ENCODE measurements around the gene PRXL2B. TPM values are rescaled to one million over a fixed set of nuclear protein-coding genes. Genes with fewer than 3 reads are reported as not detected.

The PRXL2B gene
- total and polyA plus RNA-seq, 4 donors = 19.0 to 85.9 (median 52.0) TPM

DNA sequence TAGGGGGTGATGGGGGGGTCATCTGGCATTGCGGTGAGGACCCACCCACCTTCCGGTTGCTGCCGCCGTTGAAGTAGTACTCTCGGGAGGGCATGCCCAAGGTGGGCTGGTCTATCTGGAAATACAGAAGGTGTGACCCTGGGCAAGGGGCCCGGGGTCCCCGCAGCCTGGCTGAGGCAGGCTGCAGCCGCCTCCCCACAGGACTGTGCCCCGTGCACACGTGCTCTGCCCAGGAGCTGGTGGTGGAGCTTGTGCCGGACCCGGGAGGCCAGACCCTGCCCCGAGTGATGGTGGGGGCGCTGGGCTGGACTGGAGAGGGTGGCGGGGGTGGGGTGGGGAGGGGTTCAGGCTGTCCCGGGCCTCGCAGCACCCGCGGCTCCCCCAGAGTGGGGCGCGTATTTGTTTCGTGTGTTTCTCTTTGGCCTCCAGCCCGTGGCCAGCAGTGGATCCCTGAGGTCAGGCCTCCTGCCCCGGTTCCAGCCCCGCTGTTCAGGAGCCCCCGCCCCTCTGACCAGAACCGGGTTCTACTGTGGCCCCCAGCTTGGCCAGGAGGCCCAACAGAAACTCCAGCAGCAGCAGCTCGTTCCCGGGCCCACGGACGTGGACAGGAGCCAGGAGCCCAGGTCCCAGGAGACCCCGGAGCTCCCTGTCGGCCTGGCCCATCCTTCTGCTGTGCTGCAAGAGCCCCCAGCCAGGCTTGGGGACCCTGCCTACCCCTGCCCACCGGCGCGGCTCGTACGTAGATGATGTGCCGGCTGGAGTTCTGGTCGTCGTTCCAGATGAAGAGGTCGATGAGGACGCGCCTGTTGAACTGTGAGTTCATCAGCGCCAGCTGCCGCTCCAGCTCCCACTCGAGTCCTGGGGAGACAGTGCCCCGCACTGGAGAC is 19.2 kb downstream of the PRXL2B start:
- Histone ChIP-seq H3K4me3 (ENCODE audit: low read depth, low read length) (no peak overlapping the region), H3K27me3 (ENCODE audit: control insufficient read depth, insufficient read depth, low read length) (peaks cover 2% of the 10 kb centered on the region), H3K36me3 (ENCODE audit: control insufficient read depth, insufficient read depth, low read length) (no peaks in the 10 kb centered on the region), H3K9me3 (ENCODE audit: control insufficient read depth, insufficient read depth, low read length) (no peaks in the 10 kb centered on the region), H3K27ac (ENCODE audit: low read depth, low read length) (no peak overlapping the region), H3K4me1 (ENCODE audit: control insufficient read depth, insufficient read depth, low read length) (peaks cover 32% of the 10 kb centered on the region)
- DNase-seq (ENCODE audit: low read depth in 4 of 6, low spot score in 6 of 6) = no peak
- WGBS (ENCODE audit: insufficient coverage) = 84% methylated on average over 44 of the region's 48 CpGs

GRCh38 chr1:2606396-2606880 is 19.9 kb downstream of the PRXL2B start:
- no peak overlapping the region for H3K27ac ChIP-seq (ENCODE audit: low read depth, low read length)
- H3K36me3 ChIP-seq (ENCODE audit: control insufficient read depth, insufficient read depth, low read length) = no peaks in the 10 kb centered on the region
- WGBS (ENCODE audit: insufficient coverage) = 79% methylated on average over 14 of the region's 15 CpGs
- no peaks in the 10 kb centered on the region for H3K9me3 ChIP-seq (ENCODE audit: control insufficient read depth, insufficient read depth, low read length)
- no peak overlapping the region for H3K4me3 ChIP-seq (ENCODE audit: low read depth, low read length)
- DNase-seq (ENCODE audit: low read depth in 4 of 6, low spot score in 6 of 6) = no peak
- peaks cover 2% of the 10 kb centered on the region for H3K27me3 ChIP-seq (ENCODE audit: control insufficient read depth, insufficient read depth, low read length)
- H3K4me1 ChIP-seq (ENCODE audit: control insufficient read depth, insufficient read depth, low read length) = peaks cover 39% of the 10 kb centered on the region

DNA sequence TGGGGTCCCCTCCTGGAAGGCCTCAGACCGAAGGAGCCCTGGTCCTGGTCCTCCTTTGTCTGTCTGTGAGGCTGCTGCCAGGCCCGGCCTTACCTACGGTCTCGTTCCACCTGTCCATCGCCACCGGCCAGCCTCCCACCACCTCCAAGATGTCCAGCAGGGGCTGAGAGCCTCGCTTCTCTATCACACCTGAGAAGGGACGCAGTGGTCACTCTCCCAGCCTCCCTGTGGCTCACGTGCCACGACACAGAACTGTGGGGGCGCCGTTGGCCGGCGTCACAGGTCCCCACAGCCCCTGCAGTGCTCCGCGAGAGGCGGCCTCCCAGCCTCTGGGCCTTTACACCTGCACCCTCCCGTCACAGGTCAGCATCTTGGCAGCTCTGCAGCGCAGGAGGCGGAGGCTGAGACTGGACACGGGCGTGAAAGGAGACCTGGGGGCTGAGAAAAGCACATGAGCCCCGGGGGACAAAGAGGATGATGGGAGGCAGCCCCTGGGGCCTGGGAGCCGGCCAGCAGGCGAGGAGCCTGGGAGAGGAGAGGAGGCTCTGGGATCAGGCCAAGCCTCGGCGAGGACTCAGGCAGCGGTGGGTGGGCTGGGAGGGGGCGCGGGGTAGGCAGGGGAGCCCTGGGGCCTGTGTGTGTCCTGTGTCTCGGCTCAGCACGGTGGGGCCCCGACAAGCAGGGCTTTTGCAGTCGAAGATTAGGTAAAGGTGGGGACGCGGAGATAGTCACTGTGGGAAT is 20.5 kb downstream of the PRXL2B start:
- peak in 1 of 6 donors; percentile 57 for DNase-seq (ENCODE audit: low read depth in 4 of 6, low spot score in 6 of 6)
- Histone ChIP-seq H3K27me3 (ENCODE audit: control insufficient read depth, insufficient read depth, low read length) (peaks cover 2% of the 10 kb centered on the region), H3K36me3 (ENCODE audit: control insufficient read depth, insufficient read depth, low read length) (no peaks in the 10 kb centered on the region), H3K27ac (ENCODE audit: low read depth, low read length) (no peak overlapping the region), H3K9me3 (ENCODE audit: control insufficient read depth, insufficient read depth, low read length) (no peaks in the 10 kb centered on the region), H3K4me1 (ENCODE audit: control insufficient read depth, insufficient read depth, low read length) (peaks cover 44% of the 10 kb centered on the region), H3K4me3 (ENCODE audit: low read depth, low read length) (no peak overlapping the region)
- WGBS (ENCODE audit: insufficient coverage) = 52% methylated on average over 34 of the region's 36 CpGs

DNA sequence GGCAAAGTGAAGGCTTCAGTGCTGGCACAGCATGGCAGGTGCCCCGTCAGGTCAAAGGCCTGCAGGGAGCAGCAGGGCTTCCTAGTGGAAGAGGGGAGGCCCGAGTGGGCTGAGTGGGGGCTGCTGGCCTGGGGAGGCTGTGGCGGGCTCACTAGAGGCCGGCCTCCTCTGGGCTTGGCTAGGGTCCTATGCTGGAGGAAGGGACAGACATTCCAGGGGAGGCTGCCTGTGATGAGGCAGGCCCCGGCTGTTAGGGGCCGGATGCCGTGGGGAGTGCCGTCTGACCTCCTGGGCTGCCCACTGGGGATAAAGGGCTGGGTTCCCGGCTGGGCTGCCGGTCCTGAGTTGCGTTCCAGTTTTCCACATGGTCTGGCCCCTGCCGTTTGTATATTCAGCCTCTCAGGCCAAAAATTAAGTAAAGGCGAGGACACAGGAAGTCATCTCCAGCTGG is 21.1 kb downstream of the PRXL2B start:
- no peak overlapping the region for H3K27ac ChIP-seq (ENCODE audit: low read depth, low read length)
- no peaks in the 10 kb centered on the region for H3K36me3 ChIP-seq (ENCODE audit: control insufficient read depth, insufficient read depth, low read length)
- WGBS (ENCODE audit: insufficient coverage) = 42% methylated on average over 12 of the region's 13 CpGs

GRCh38 chr1:2609319-2610035 is 22.9 kb downstream of the PRXL2B start:
- no peak for DNase-seq (ENCODE audit: low read depth in 4 of 6, low spot score in 6 of 6)
- Histone ChIP-seq H3K4me3 (ENCODE audit: low read depth, low read length) (no peak overlapping the region), H3K36me3 (ENCODE audit: control insufficient read depth, insufficient read depth, low read length) (no peaks in the 10 kb centered on the region), H3K4me1 (ENCODE audit: control insufficient read depth, insufficient read depth, low read length) (peaks cover 44% of the 10 kb centered on the region), H3K27ac (ENCODE audit: low read depth, low read length) (no peak overlapping the region), H3K9me3 (ENCODE audit: control insufficient read depth, insufficient read depth, low read length) (peaks cover 2% of the 10 kb centered on the region), H3K27me3 (ENCODE audit: control insufficient read depth, insufficient read depth, low read length) (no peaks in the 10 kb centered on the region)
- 87% methylated on average over 33 of the region's 34 CpGs for WGBS (ENCODE audit: insufficient coverage)

More for the DNA sequence above, 21.1 kb downstream of the PRXL2B start:
- Histone ChIP-seq H3K4me1 (ENCODE audit: control insufficient read depth, insufficient read depth, low read length) (peaks cover 44% of the 10 kb centered on the region), H3K4me3 (ENCODE audit: low read depth, low read length) (no peak overlapping the region), H3K9me3 (ENCODE audit: control insufficient read depth, insufficient read depth, low read length) (no peaks in the 10 kb centered on the region), H3K27me3 (ENCODE audit: control insufficient read depth, insufficient read depth, low read length) (peaks cover 2% of the 10 kb centered on the region)
- DNase-seq (ENCODE audit: low read depth in 4 of 6, low spot score in 6 of 6) = no peak

DNA sequence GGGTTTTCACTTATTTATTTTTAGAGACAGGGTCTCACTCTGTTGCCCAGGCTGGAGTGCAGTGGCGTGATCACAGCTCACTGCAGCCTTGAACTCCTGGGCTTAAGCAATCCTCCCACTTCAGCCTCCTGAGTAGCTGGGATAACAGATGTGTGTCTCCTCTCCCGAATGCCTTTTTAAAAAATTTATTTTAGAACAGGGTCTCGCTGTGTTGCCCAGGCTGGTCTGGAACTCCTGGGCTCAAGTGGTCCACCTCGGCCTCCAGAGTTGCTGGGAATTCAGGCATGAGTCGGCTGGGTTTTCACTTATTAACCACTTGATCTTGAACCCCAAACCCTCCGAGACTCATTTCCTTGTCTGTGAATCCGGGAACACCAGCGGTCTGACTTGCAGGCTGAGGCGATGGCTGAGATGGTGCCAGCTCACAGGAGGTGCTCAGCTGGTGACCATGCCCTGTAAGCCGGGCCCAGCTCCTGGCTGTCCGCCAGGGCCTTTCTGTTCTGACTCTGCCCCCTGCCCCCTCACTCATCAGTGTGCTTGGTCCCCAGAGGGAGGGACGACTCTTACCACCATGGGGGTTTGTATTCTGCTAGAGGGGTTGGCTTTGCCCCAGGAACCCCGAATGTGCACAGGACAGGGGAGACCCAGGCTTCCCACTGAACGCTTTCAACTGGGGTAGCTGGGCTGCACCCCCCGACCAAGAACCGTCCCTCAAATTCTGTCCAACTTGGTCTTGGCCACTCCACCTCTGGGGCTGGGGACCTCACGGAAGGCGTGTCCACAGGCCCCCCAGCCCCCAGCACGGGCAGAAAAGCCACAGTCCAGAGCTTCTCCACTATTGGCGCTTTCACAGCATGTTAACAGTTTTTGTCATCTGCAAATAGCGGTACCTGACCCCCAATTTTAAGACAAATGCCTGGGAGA is 23.7 kb downstream of the PRXL2B start:
- Histone ChIP-seq H3K27me3 (ENCODE audit: control insufficient read depth, insufficient read depth, low read length) (no peaks in the 10 kb centered on the region), H3K9me3 (ENCODE audit: control insufficient read depth, insufficient read depth, low read length) (peaks cover 2% of the 10 kb centered on the region), H3K4me3 (ENCODE audit: low read depth, low read length) (no peak overlapping the region), H3K36me3 (ENCODE audit: control insufficient read depth, insufficient read depth, low read length) (no peaks in the 10 kb centered on the region), H3K27ac (ENCODE audit: low read depth, low read length) (no peak overlapping the region), H3K4me1 (ENCODE audit: control insufficient read depth, insufficient read depth, low read length) (peaks cover 44% of the 10 kb centered on the region)
- 31% methylated on average over 16 of the region's 21 CpGs for WGBS (ENCODE audit: insufficient coverage)
- peak in 3 of 6 donors; percentile 26 to 76 (median 66) for DNase-seq (ENCODE audit: low read depth in 4 of 6, low spot score in 6 of 6)

DNA sequence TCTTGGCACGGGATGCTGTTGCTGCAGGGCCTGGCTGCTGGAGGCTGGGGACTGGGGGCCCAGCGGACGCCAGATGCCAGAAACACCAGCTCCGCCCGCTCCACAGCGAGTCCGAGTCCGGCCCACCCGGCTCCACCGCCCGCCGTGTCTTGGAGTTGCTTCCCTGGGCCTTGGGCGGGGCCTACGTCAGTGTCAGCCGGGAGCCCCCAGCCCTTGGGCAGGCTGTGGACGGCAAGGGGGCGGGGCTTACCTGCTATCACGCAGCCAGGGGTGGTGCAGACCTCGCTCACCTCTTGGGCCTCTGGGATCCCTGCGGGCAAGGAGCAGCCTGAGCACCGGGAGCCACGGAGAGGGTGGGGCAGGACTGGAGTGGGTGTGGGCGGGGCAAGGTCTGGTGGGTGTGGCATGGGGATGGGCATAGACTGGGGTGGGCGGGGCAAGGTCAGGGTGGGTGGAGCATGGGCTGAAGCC is 24.5 kb downstream of the PRXL2B start:
- H3K27ac ChIP-seq (ENCODE audit: low read depth, low read length) = no peak overlapping the region
- H3K4me1 ChIP-seq (ENCODE audit: control insufficient read depth, insufficient read depth, low read length) = peaks cover 44% of the 10 kb centered on the region
- no peak overlapping the region for H3K4me3 ChIP-seq (ENCODE audit: low read depth, low read length)
- 10% methylated on average over 24 of the region's 24 CpGs for WGBS (ENCODE audit: insufficient coverage)
- peaks cover 2% of the 10 kb centered on the region for H3K9me3 ChIP-seq (ENCODE audit: control insufficient read depth, insufficient read depth, low read length)
- H3K36me3 ChIP-seq (ENCODE audit: control insufficient read depth, insufficient read depth, low read length) = no peaks in the 10 kb centered on the region
- H3K27me3 ChIP-seq (ENCODE audit: control insufficient read depth, insufficient read depth, low read length) = no peaks in the 10 kb centered on the region
- peak in 2 of 6 donors; percentile 70 to 78 for DNase-seq (ENCODE audit: low read depth in 4 of 6, low spot score in 6 of 6)

DNA sequence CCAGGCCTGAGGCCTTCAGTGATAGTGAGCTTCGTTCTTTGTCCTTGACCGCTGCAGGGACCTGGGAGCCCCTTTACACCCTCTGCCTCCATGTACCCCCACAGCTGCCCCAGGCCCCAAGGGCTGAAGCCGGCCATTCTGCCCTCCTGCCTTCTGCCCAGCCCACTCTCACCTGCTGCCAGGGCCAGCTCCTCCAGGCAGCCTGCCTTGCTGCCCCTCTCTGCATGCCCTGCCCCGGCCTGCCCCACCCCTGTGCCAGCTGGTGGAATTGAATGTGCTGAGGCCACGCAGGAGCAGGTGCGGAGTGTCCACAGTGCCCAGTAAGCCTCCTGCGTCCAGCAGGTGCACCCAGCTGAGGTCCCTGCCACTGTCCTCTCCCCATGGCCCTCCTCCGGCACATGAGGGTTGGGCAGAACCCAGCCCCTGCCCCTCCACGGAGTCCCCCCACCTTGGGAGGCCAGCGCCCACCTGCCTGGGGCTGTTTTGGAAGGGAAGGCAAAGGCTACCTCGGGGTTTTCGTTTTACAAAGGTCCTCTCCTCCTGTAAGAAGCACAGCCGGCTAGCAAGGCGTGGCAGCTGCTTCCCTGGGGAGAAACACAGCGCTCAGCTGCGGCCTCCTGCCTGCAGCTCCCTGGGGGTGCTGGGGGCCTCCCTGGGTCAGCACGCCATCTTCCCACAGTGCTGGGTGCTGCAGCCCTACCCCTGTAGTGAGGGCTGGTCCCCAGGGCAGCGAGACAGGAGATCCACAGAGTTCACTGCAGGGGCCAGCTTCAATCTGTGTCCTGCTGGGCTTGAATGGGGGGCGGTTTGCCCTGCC is 25.3 kb downstream of the PRXL2B start:
- no peak overlapping the region for H3K27ac ChIP-seq (ENCODE audit: low read depth, low read length)
- DNase-seq (ENCODE audit: low read depth in 4 of 6, low spot score in 6 of 6) = no peak
- no peaks in the 10 kb centered on the region for H3K36me3 ChIP-seq (ENCODE audit: control insufficient read depth, insufficient read depth, low read length)
- H3K4me3 ChIP-seq (ENCODE audit: low read depth, low read length) = no peak overlapping the region
- no peaks in the 10 kb centered on the region for H3K27me3 ChIP-seq (ENCODE audit: control insufficient read depth, insufficient read depth, low read length)
- WGBS (ENCODE audit: insufficient coverage) = 84% methylated on average over 17 of the region's 19 CpGs
- H3K4me1 ChIP-seq (ENCODE audit: control insufficient read depth, insufficient read depth, low read length) = peaks cover 41% of the 10 kb centered on the region
- H3K9me3 ChIP-seq (ENCODE audit: control insufficient read depth, insufficient read depth, low read length) = peaks cover 4% of the 10 kb centered on the region

All from spinal cord (tissue), 10 donors.